ENCODE data around the gene PIAS1.
A peak's percentile ranks its signal among the peaks of the same experiment; 100 is the strongest.
"Not testable (repeated sequence)": the region's sequence is repeated elsewhere in the genome, so short reads cannot be mapped to it uniquely, and the experiment has no call there.

Gene PIAS1

DNA sequence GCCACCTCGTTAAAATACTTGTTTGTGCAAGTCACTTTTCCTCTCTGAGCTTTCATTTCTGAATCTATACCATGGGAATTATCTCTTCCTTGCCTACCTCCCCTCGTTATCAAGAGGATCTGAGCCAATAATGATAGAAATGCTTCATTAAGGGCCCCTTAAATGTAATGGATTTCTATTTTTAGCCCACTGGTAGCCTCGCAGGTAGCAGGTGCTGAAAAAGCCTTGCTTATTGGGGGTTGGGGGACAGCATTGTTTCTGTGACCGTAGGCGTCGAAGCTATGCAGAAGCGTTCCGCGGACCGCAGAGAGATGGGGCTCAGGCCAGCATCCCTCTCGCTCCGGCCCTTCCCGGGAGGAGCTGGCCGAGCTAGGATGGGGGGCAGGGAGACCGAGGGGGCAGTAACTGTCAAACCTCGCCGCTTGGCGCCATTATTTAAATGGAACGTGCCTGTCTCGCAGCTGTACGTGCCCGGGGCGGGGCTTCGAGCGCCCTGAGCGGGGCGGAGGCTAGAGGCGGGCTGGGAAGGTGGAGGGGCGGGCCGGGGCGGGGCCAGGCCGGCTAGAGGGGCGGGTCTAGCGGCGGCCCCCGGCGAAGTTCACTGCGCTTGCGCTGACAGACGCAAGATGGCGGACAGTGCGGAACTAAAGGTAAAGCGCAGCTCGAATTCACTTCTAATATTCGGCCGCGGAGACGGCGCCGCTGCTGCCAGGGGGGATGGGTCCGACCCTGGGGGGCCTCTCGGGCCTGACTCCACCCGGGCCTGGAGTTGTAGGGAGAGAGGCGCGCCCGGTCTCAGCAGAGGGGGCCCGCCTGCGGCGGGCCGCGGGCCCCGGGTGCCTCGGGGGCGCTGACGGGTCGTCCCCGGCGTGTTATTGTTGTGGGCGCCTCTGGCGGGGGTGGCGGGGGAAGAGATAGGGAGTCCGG lies at the start of gene PIAS1:
Gene PIAS1, plus strand, starts transcription at position 615 of the 927 bp plus-strand sequence. Its CDS starts 12 bp downstream, at position 627.
- TF ChIP-seq, protein P1, sequence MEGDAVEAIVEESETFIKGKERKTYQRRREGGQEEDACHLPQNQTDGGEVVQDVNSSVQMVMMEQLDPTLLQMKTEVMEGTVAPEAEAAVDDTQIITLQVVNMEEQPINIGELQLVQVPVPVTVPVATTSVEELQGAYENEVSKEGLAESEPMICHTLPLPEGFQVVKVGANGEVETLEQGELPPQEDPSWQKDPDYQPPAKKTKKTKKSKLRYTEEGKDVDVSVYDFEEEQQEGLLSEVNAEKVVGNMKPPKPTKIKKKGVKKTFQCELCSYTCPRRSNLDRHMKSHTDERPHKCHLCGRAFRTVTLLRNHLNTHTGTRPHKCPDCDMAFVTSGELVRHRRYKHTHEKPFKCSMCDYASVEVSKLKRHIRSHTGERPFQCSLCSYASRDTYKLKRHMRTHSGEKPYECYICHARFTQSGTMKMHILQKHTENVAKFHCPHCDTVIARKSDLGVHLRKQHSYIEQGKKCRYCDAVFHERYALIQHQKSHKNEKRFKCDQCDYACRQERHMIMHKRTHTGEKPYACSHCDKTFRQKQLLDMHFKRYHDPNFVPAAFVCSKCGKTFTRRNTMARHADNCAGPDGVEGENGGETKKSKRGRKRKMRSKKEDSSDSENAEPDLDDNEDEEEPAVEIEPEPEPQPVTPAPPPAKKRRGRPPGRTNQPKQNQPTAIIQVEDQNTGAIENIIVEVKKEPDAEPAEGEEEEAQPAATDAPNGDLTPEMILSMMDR (IDR thresholded peaks at IDR 0.05; ENCODE audit: insufficient read depth, low read length, poor library complexity, severe bottlenecking): no peak
- H3K4me3 ChIP-seq (replicated peaks; ENCODE audit: low read depth, low read length): peak within 1 kb of the TSS; percentile 90
- no peaks in the 10 kb centered on the region for H3K27me3 ChIP-seq (replicated peaks; ENCODE audit: control insufficient read depth, insufficient read depth, low read length)
- no peaks in the 10 kb centered on the region for H3K36me3 ChIP-seq (ENCODE audit: control insufficient read depth, insufficient read depth, low read length)
- DNase-seq (ENCODE audit: extremely low read depth, insufficient read length): peak; percentile 94

DNA sequence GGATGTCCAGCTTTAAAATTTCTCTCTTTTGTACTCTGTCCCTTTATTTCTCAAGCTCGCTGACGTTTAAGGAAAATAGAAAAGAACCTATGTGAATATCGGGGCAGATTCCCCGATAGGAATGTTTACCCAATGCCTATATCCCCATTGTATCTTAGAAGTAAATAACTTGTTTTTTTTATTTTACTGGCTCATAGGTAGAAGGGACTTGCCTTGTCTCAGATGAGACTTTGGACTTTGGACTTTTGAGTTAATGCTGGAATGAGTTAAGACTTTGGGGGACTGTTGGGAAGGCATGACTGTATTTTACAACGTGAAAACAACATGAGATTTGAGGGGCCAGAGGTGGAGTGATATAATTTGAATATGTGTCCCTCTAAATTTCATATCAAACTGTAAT lies 46.5 kb upstream of the PIAS1 start:
- not testable (repeated sequence) for H3K27me3 ChIP-seq (replicated peaks; ENCODE audit: control insufficient read depth, insufficient read depth, low read length); DNase-seq (ENCODE audit: extremely low read depth, insufficient read length); H3K36me3 ChIP-seq (ENCODE audit: control insufficient read depth, insufficient read depth, low read length); H3K4me3 ChIP-seq (replicated peaks; ENCODE audit: low read depth, low read length)

DNA sequence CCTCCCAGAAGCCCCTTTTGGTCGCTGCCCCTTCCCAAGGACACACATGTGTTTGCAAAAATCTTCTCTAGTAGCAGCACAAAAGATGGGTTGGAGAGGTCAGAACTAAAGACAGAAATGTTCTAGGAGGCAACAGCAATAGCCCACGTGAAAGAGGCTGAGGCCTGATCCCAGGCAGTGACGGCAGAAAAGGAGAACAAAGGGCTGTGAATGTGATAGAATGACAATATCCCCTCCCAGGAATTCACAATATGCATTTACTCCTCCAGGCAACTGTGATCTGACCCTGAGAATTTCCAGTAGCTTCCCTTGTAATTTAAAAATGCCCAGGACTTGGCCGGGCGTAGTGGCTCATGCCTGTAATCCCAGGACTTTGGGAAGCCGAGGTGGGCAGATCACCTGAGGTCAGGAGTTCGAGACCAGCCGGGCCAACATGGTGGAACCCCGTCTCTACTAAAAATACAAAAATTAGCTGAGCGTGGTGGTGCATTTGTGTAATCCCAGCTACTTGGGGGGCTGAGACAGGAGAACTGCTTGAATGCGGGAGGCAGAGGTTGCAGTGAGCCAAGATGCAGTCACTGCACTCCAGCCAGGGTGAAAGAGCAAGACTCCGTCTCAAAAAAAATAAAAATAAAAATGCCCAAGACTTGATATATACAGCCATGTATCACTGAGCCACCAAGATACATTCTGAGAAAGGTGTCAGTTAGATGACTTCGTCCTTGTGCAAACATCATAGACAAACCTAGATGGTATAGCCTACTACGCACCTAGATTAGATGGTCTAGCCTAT lies 43.6 kb upstream of the PIAS1 start:
- Histone ChIP-seq H3K36me3 (ENCODE audit: control insufficient read depth, insufficient read depth, low read length) (no peaks in the 10 kb centered on the region), H3K27me3 (replicated peaks; ENCODE audit: control insufficient read depth, insufficient read depth, low read length) (no peaks in the 10 kb centered on the region), H3K4me3 (replicated peaks; ENCODE audit: low read depth, low read length) (no peak overlapping the region)
- DNase-seq (ENCODE audit: extremely low read depth, insufficient read length): no peak
- TF ChIP-seq, protein P1 (IDR thresholded peaks at IDR 0.05; ENCODE audit: insufficient read depth, low read length, poor library complexity, severe bottlenecking): no peak

DNA sequence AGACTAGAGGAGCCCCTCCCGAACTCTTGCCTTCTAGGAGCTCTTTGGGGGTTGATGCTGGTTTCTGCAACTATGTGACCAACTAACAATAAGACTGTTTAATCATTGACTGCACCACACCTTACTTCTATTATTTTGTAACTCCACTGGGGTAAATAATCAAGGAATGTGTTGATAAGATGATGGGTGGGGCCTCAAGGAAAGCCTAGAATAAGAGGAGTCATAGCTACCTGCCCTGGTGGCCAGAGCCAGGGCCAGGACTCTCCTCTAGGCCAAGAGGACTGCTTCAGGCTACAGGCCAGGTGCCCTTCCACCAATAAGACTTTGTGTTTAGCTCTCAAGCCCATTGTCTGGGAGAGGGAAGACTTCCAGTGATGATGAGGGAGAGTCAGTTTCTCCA lies 41.2 kb upstream of the PIAS1 start:
- Histone ChIP-seq H3K36me3 (ENCODE audit: control insufficient read depth, insufficient read depth, low read length) (no peaks in the 10 kb centered on the region), H3K27me3 (replicated peaks; ENCODE audit: control insufficient read depth, insufficient read depth, low read length) (no peaks in the 10 kb centered on the region), H3K4me3 (replicated peaks; ENCODE audit: low read depth, low read length) (no peak overlapping the region)
- no peak for DNase-seq (ENCODE audit: extremely low read depth, insufficient read length)
- TF ChIP-seq, protein P1 (IDR thresholded peaks at IDR 0.05; ENCODE audit: insufficient read depth, low read length, poor library complexity, severe bottlenecking): no peak

DNA sequence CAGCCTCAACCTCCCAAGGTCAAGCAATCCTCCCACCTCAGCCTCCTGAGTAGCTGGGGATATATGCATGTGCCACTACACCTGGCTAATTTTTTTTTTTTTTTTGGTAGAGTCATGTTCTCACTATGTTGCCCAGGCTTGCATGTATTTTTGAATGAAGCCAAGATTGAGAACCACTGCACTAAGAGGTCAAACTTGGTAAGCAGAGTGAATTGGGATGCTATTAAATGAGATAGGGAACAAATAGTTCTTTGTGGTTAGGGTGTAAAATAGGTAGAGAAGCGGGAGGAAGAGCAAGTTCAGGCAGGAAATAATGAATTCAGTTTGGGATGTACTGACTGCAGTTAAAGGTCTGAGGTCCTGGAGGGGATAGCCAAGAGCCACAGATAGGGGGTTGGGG lies 39.9 kb upstream of the PIAS1 start:
- Histone ChIP-seq H3K4me3 (replicated peaks; ENCODE audit: low read depth, low read length) (no peak overlapping the region), H3K27me3 (replicated peaks; ENCODE audit: control insufficient read depth, insufficient read depth, low read length) (no peaks in the 10 kb centered on the region), H3K36me3 (ENCODE audit: control insufficient read depth, insufficient read depth, low read length) (no peaks in the 10 kb centered on the region)
- no peak for DNase-seq (ENCODE audit: extremely low read depth, insufficient read length)
- TF ChIP-seq, protein P1 (IDR thresholded peaks at IDR 0.05; ENCODE audit: insufficient read depth, low read length, poor library complexity, severe bottlenecking): no peak

DNA sequence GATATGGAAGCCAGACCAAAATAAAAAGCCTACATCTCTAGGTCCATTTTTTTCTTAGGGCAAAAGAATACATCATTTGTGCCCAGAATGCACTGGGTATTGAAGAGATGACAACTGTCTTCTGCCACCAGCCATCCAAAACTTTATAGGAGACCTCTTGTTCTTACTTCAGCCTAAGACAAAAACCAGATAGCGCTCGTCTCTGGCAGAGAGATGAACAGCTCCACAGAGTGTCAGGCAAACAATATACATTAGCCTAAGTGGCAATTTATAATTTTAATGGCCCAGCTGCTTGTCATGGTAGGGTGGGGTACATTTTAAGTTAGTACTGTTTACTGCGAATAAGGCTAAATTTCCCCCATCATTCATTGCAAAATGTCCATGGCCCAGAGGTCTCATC lies 38.9 kb upstream of the PIAS1 start:
- H3K4me3 ChIP-seq (replicated peaks; ENCODE audit: low read depth, low read length): no peak overlapping the region
- H3K36me3 ChIP-seq (ENCODE audit: control insufficient read depth, insufficient read depth, low read length): no peaks in the 10 kb centered on the region
- TF ChIP-seq, protein P1 (IDR thresholded peaks at IDR 0.05; ENCODE audit: insufficient read depth, low read length, poor library complexity, severe bottlenecking): no peak
- no peaks in the 10 kb centered on the region for H3K27me3 ChIP-seq (replicated peaks; ENCODE audit: control insufficient read depth, insufficient read depth, low read length)
- DNase-seq (ENCODE audit: extremely low read depth, insufficient read length): no peak
